ENCODE measurements around the gene SH2D4B. TPM values are rescaled to one million over a fixed set of nuclear protein-coding genes. Genes with fewer than 3 reads are reported as not detected.

SH2D4B gene
- total RNA-seq, 1 donor from 2014 or later, result 1.4 TPM

GRCh38 chr10:80658068-80658467, 120.4 kb downstream of the SH2D4B start:
- Histone ChIP-seq H3K27ac (no peak overlapping the region), H3K4me3 (no peak overlapping the region), H3K27me3 (ENCODE audit: low read depth) (no peaks in the 10 kb centered on the region), H3K4me1 (peaks cover 3% of the 10 kb centered on the region), H3K9me3 (peaks cover 20% of the 10 kb centered on the region), H3K36me3 (no peaks in the 10 kb centered on the region)
- intact Hi-C loops (cut with DNase I), result no loop called here
- DNase-seq (no peak), ATAC-seq (no peak)
- no peak for TF ChIP-seq CTCF (IDR thresholded peaks at IDR 0.05)

- ATAC-seq (no peak), DNase-seq (no peak)
- intact Hi-C loops (cut with DNase I), result no loop called here
- H3K4me1 ChIP-seq, result peaks cover 16% of the 10 kb centered on the region
- no peaks in the 10 kb centered on the region for H3K27me3 ChIP-seq (ENCODE audit: low read depth)
- H3K4me3 ChIP-seq, result no peak overlapping the region
- H3K27ac ChIP-seq, result no peak overlapping the region
- peaks cover 14% of the 10 kb centered on the region for H3K9me3 ChIP-seq
- no peaks in the 10 kb centered on the region for H3K36me3 ChIP-seq
- TF ChIP-seq CTCF (IDR thresholded peaks at IDR 0.05), result no peak
Measured at GRCh38 chr10:80659289-80659688, 121.6 kb downstream of the SH2D4B start.

GRCh38 chr10:80660266-80660665, 122.6 kb downstream of the SH2D4B start:
- no peak for DNase-seq
- Histone ChIP-seq H3K9me3 (peaks cover 6% of the 10 kb centered on the region), H3K27me3 (ENCODE audit: low read depth) (no peaks in the 10 kb centered on the region), H3K4me3 (no peak overlapping the region), H3K4me1 (peaks cover 18% of the 10 kb centered on the region), H3K27ac (no peak overlapping the region), H3K36me3 (no peaks in the 10 kb centered on the region)
- ATAC-seq, result no peak
- no peak for TF ChIP-seq CTCF (IDR thresholded peaks at IDR 0.05)
- intact Hi-C loops (cut with DNase I), result no loop called here

GRCh38 chr10:80660736-80661135, 123.0 kb downstream of the SH2D4B start:
- Histone ChIP-seq H3K27ac (no peak overlapping the region), H3K36me3 (no peaks in the 10 kb centered on the region), H3K9me3 (peaks cover 5% of the 10 kb centered on the region), H3K4me1 (peaks cover 18% of the 10 kb centered on the region), H3K27me3 (ENCODE audit: low read depth) (no peaks in the 10 kb centered on the region), H3K4me3 (no peak overlapping the region)
- DNase-seq, result no peak
- ATAC-seq, result peak; percentile 44 to 61
- intact Hi-C loops (cut with DNase I), result no loop called here
- no peak for TF ChIP-seq CTCF (IDR thresholded peaks at IDR 0.05)

GRCh38 chr10:80661526-80661925, 123.8 kb downstream of the SH2D4B start:
- no peak overlapping the region for H3K4me3 ChIP-seq
- no peak overlapping the region for H3K27ac ChIP-seq
- H3K9me3 ChIP-seq, result no peaks in the 10 kb centered on the region
- ATAC-seq (no peak), DNase-seq (no peak)
- no peaks in the 10 kb centered on the region for H3K27me3 ChIP-seq (ENCODE audit: low read depth)
- peaks cover 18% of the 10 kb centered on the region for H3K4me1 ChIP-seq
- intact Hi-C loops (cut with DNase I), result no loop called here
- H3K36me3 ChIP-seq, result no peaks in the 10 kb centered on the region
- TF ChIP-seq CTCF (IDR thresholded peaks at IDR 0.05), result no peak
